ENCODE data around the gene FAM180B. TPM values are rescaled to one million over a fixed set of nuclear protein-coding genes. Genes with fewer than 3 reads are reported as not detected.
A peak's percentile ranks its signal among the peaks of the same experiment; 100 is the strongest.
"Not testable (repeated sequence)": the region's sequence is repeated elsewhere in the genome, so short reads cannot be mapped to it uniquely, and the experiment has no call there.

Gene FAM180B
- total RNA-seq, 2 donors from 2014 or later, result 0.18 TPM; not detected in 1

DNA sequence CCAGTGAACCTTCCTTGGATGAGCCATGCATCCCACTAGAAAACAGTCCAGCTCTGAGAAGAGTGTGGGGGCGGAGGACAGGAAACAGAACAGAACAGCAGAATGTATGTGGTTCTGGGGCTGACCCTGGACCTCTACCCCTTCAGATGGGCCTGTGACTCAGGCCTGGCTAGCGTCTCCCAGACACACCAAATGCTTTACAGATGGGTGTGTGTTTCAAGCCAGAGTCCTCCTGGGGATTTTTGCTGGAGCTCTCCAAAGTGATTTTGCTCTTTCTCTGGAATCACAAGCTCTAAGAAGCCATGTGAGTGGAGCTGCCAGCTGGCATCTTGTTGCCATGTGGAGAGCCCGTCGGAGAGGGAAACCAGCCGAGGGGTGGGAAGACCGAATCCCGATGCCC lies 20.9 kb downstream of the FAM180B start:
- Mint-ChIP-seq H3K27ac (no peak overlapping the region), H3K36me3 (no peaks in the 10 kb centered on the region), H3K9me3 (no peaks in the 10 kb centered on the region)
- DNase-seq (ENCODE audit: low spot score in 2 of 2) (no peak), ATAC-seq (no peak)

DNA sequence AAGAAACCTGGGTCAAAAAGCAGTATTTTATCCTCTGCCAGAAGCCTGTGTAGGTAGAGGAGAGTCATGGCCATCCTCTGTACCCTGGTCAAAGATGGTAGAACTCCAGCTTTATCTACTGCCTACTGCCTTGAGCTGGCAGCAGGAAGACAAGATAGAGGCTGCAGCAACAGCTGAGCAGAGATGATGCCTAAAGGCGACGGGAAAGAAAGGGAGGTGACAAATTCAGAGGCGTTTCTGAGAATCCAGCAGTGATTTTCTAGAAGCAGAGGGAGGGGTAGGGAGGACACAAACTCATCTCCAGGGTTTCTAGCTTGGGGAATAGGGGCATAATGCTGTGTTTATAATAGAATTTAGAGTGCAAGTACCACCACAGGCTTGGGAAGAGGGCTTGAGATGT lies 23.2 kb downstream of the FAM180B start:
- H3K36me3 Mint-ChIP-seq, result no peaks in the 10 kb centered on the region
- no peaks in the 10 kb centered on the region for H3K9me3 Mint-ChIP-seq
- DNase-seq (ENCODE audit: low spot score in 2 of 2) (no peak), ATAC-seq (peak in 1 of 2 donors; percentile 13)
- peak overlapping the region in 1 of 2 donors; percentile 37 for H3K27ac Mint-ChIP-seq

DNA sequence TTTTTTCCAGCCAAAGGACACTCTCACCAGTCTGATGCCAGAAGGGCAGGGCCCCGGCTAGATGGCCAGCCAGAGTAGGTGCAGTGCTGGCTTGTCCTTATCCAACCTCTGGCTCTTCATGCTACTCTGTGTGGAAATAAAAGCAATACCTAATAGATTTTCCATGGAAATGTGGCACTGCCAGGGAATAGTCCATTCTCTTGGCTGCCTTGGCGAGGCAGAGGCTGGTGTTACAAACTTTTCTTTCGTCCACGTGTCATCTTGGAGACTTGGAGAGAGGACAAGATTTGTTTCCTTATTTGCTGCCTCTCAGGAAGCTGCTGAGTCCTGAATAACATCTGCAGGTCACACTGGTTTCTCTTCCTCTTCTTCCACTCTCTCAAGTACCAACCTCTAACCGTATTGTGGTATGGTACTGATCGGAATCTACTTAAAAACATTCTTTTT lies 24.9 kb downstream of the FAM180B start:
- Mint-ChIP-seq H3K27ac (peak overlapping the region in 1 of 2 donors; percentile 19), H3K9me3 (no peaks in the 10 kb centered on the region), H3K36me3 (no peaks in the 10 kb centered on the region)
- ATAC-seq (no peak), DNase-seq (ENCODE audit: low spot score in 2 of 2) (no peak)

- Mint-ChIP-seq H3K9me3 (no peaks in the 10 kb centered on the region), H3K36me3 (peaks cover 0 to 5% of the 10 kb centered on the region in 2 donors), H3K27ac (peak overlapping the region in 1 of 2 donors; percentile 45)
- ATAC-seq (no peak), DNase-seq (ENCODE audit: low spot score in 2 of 2) (no peak)
Measured at GRCh38 chr11:47615249-47615648, 28.8 kb downstream of the FAM180B start.

GRCh38 chr11:47616726-47617416 lies 30.4 kb downstream of the FAM180B start:
- no peaks in the 10 kb centered on the region for H3K9me3 Mint-ChIP-seq
- DNase-seq (ENCODE audit: low spot score in 2 of 2) (no peak), ATAC-seq (no peak)
- H3K27ac Mint-ChIP-seq, result peak overlapping the region in 1 of 2 donors; percentile 22
- peaks cover 0 to 5% of the 10 kb centered on the region in 2 donors for H3K36me3 Mint-ChIP-seq

DNA sequence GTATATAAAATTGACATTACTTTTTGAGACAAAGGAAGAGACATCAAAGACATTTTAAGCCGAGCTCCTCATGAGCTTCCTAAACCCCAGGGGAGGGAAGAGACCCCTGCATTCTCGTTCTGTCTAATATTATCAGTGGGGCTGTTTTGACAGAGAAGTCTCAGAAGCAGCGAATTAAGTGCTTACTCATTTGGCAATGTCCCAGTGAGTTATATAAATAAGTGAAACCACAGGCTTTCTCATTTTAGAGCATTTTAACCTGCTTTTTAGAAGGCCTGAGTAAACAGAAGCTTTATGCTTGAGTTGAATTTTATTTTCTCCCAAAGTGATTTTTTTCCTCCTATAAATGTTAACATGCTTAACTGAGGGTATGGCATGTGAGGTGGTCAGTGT lies 30.9 kb downstream of the FAM180B start:
- no peak for ATAC-seq
- no peak for DNase-seq (ENCODE audit: low spot score in 2 of 2)
- no peaks in the 10 kb centered on the region for H3K9me3 Mint-ChIP-seq
- H3K36me3 Mint-ChIP-seq, result peaks cover 0 to 5% of the 10 kb centered on the region in 2 donors
- H3K27ac Mint-ChIP-seq, result no peak overlapping the region

GRCh38 chr11:47620836-47621378 lies 34.4 kb downstream of the FAM180B start:
- peaks cover 0 to 11% of the 10 kb centered on the region in 2 donors for H3K36me3 Mint-ChIP-seq
- H3K9me3 Mint-ChIP-seq, result no peaks in the 10 kb centered on the region
- peak in 1 of 2 donors; percentile 20 for ATAC-seq
- no peak overlapping the region for H3K27ac Mint-ChIP-seq
- DNase-seq (ENCODE audit: low spot score in 2 of 2), result no peak

DNA sequence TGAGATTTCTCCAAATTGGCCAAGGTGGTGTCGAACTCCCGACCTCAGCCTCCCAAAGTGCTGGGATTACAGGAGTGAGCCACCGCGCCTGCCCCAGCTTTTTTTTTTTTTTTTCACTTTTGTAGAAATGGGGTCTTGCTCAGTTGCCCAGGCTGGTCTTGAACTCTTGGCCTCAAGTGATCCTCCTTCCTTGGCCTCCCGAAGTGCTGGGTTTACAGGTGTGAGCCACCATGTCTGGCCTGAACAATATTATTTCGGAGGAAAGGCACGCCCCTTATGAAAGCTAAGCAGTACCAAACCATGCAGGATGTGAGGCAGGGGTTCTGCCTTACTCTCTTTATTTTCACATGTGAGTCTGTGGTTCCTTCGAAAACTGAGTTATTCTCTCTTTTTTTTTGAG lies 39.8 kb downstream of the FAM180B start:
- no peak for DNase-seq (ENCODE audit: low spot score in 2 of 2)
- no peak for ATAC-seq
- H3K9me3 Mint-ChIP-seq, result no peaks in the 10 kb centered on the region
- no peak overlapping the region for H3K27ac Mint-ChIP-seq
- peaks cover 0 to 21% of the 10 kb centered on the region in 2 donors for H3K36me3 Mint-ChIP-seq

- Mint-ChIP-seq H3K27ac (no peak overlapping the region), H3K36me3 (peaks cover 0 to 21% of the 10 kb centered on the region in 2 donors), H3K9me3 (no peaks in the 10 kb centered on the region)
- DNase-seq (ENCODE audit: low spot score in 2 of 2) (no peak), ATAC-seq (no peak)
Measured at GRCh38 chr11:47628026-47628425, 41.5 kb downstream of the FAM180B start.

GRCh38 chr11:47631473-47631872 lies 45.0 kb downstream of the FAM180B start:
- no peak for DNase-seq (ENCODE audit: low spot score in 2 of 2)
- Mint-ChIP-seq H3K27ac (no peak overlapping the region), H3K9me3 (no peaks in the 10 kb centered on the region), H3K36me3 (peaks cover 6 to 32% of the 10 kb centered on the region in 2 donors)
- ATAC-seq, result no peak

GRCh38 chr11:47636331-47636730 lies 49.9 kb downstream of the FAM180B start:
- ATAC-seq; H3K9me3 Mint-ChIP-seq; DNase-seq (ENCODE audit: low spot score in 2 of 2); H3K27ac Mint-ChIP-seq: not testable (repeated sequence)
- H3K36me3 Mint-ChIP-seq, result peaks cover 8 to 25% of the 10 kb centered on the region in 2 donors

Other genes starting within 250 kb of the FAM180B start
- not detected for gene MYBPC3, start 234.0 kb upstream of the FAM180B start, total RNA-seq
- under 1 TPM in 1 of 2 donors, not detected in 1; 0.20 TPM for gene SPI1, start 208.1 kb upstream of the FAM180B start, total RNA-seq
- 10 to 100 TPM; 11.9 to 15.2 TPM for gene SLC39A13, start 178.1 kb upstream of the FAM180B start, total RNA-seq
- gene PSMC3, start 160.2 kb upstream of the FAM180B start, total RNA-seq, result 100 to 1,000 TPM; 126 to 134 TPM
- gene RAPSN, start 137.5 kb upstream of the FAM180B start, total RNA-seq, result under 1 TPM in 1 of 2 donors, not detected in 1; 0.62 TPM
- gene CELF1, start 33.5 kb upstream of the FAM180B start, total RNA-seq, result 100 to 1,000 TPM; 105 to 128 TPM
- gene PTPMT1, start 21.1 kb upstream of the FAM180B start, total RNA-seq, result 10 to 100 TPM; 20.4 to 37.5 TPM
- 10 to 100 TPM; 22.1 to 25.4 TPM for gene KBTBD4, start 7.7 kb upstream of the FAM180B start, total RNA-seq
- 100 to 1,000 TPM; 128 to 158 TPM for gene NDUFS3, start 7.6 kb upstream of the FAM180B start, total RNA-seq
- 1 to 10 TPM in 1 of 2 donors, under 1 TPM in 1; 0.49 to 1.2 TPM for gene C1QTNF4, start 7.7 kb downstream of the FAM180B start, total RNA-seq
- 100 to 1,000 TPM; 103 to 134 TPM for gene MTCH2, start 55.9 kb downstream of the FAM180B start, total RNA-seq
- 1 to 10 TPM; 4.3 to 6.0 TPM for gene AGBL2, start 128.7 kb downstream of the FAM180B start, total RNA-seq
- gene FNBP4, start 180.7 kb downstream of the FAM180B start, total RNA-seq, result 100 to 1,000 TPM; 130 to 147 TPM

Measured in activated naive CD4-positive, alpha-beta T cell treated with anti-CD3 and anti-CD28 coated beads, Interleukin-2, amount 50 U/mL, for 72 hours (primary cell).